NT2/D1 (cell line): ENCODE results near the gene TOR4A.

Source experiments
- DNase-seq: peaks from one replicate; pipeline ENCODE4 v3.0.0-alpha.2; 2011; ENCODE audit warnings: low read depth, low spot score
- H3K27me3 ChIP-seq: 2 replicates; pipeline ENCODE4 v1.6.0; 2011; ENCODE audit warnings: mild to moderate bottlenecking; ENCODE audit not compliant: insufficient read length, insufficient read depth
- H3K36me3 ChIP-seq: 2 replicates; pipeline ENCODE4 v1.6.1; 2011; ENCODE audit warnings: mild to moderate bottlenecking, low read length, mixed read lengths; ENCODE audit not compliant: insufficient read depth, insufficient read length
- H3K4me1 ChIP-seq: 2 replicates; pipeline ENCODE4 v1.5.1; 2011; ENCODE audit not compliant: insufficient read depth, insufficient read length
- H3K4me3 ChIP-seq: 2 replicates; pipeline ENCODE4 v1.5.1; 2011; ENCODE audit warnings: low read depth; ENCODE audit not compliant: insufficient read length
- H3K9ac ChIP-seq: 2 replicates; pipeline ENCODE4 v1.6.0; 2011; ENCODE audit warnings: low read depth; ENCODE audit not compliant: insufficient read length
- H3K9me3 ChIP-seq: 2 replicates; pipeline ENCODE4 v1.5.1; 2011; ENCODE audit warnings: mild to moderate bottlenecking, low read length; ENCODE audit not compliant: insufficient read depth
- SUZ12 ChIP-seq: IDR thresholded peaks from 2 replicates; pipeline ENCODE4 v1.6.1; 2011; ENCODE audit not compliant: insufficient read length, insufficient read depth; ENCODE audit errors: extremely low read depth
- YY1 ChIP-seq: IDR thresholded peaks from 2 replicates; pipeline ENCODE4 v1.6.1; 2011; ENCODE audit not compliant: insufficient read length, insufficient read depth
- ZNF274 ChIP-seq: IDR thresholded peaks from 2 replicates; pipeline ENCODE4 v1.6.1; 2011; ENCODE audit warnings: mild to moderate bottlenecking, low read depth, low read length

Gene TOR4A

DNA sequence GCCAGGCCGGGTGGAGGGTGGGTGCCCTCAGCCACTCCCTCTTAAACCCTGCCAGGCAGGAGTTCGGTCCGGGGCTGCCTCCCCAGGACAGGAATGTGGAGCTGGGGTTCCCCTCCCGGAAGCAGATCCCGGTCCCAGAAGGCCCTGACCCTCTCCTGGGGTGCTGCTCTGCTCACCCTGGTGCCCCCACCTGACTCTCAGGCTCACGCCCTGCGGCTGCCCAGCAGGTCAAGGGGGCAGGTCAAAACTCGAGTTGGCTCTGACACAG is 28.2 kb downstream of the TOR4A start:
- no peaks in the 10 kb centered on the region for H3K36me3 ChIP-seq
- peaks cover 20% of the 10 kb centered on the region for H3K27me3 ChIP-seq
- no peak for DNase-seq
- H3K4me3 ChIP-seq = no peak overlapping the region
- no peak for TF ChIP-seq YY1
- TF ChIP-seq ZNF274 = no peak
- TF ChIP-seq SUZ12 = no peak
- peak overlapping the region; percentile 64 for H3K9ac ChIP-seq
- H3K9me3 ChIP-seq = no peaks in the 10 kb centered on the region
- peaks cover 60% of the 10 kb centered on the region for H3K4me1 ChIP-seq

DNA sequence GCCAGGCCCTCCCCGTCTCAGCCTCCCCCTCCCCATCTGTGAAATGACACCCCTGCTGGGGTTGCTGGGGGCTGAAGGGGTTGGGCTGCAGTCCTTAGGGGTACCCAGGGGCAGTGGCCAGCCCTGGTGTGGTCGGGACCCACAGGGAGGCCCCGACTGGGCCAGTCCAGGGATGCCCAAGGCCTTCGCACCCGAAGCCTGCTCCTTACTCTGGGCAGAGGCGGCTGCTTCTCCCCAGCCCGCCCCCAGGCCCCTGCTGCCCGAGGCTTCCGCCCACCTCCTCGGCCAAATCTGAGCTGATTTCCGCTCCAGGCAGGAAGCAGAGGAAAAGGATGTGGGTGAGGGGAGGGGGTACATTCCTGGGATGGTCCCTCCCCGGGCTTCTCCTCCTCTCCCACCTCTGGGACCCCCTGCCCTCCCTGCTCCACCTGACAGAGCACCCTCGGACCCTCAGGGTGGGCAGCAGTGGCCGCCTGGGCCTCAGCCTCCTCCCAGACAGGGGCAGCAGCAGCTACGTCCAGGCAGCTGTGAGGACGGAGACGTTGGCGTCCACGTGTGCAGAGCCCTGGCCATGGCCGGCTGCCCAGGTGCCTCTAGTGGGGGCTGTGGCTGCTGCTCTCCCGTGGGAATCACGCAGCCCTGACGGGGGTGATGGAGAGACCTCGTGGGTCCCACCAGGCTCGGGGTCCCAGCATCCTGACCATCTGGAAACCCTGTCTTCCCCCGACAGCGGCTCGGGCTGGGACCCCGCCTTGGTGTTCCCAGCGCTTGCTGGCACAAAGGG is 28.7 kb downstream of the TOR4A start:
- Histone ChIP-seq H3K9me3 (no peaks in the 10 kb centered on the region), H3K36me3 (no peaks in the 10 kb centered on the region), H3K4me1 (peaks cover 66% of the 10 kb centered on the region), H3K9ac (peak overlapping the region; percentile 64), H3K4me3 (no peak overlapping the region), H3K27me3 (peaks cover 20% of the 10 kb centered on the region)
- DNase-seq = no peak
- TF ChIP-seq YY1 (no peak), ZNF274 (no peak), SUZ12 (no peak)

DNA sequence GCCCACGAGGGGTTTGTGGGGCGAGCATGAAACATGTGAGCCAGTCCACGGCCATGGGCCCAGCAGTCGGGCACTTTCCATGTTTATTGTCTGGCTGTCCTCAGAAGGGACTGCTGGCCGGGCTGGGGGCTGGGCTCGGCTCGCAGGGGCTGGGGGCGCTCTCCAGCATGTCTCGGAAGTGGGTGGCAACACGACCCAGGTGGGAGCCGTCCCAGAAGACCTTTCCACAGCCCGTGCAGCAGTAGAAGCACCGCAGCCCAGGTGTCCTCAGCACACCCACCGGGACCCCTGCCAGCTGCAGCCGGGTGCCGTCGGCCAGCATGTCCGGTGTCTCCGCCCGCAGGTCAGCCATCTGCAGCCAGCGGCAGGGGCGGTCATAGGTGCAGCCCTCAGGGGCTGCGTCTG is 29.3 kb downstream of the TOR4A start:
- H3K9ac ChIP-seq = no peak overlapping the region
- no peak overlapping the region for H3K4me3 ChIP-seq
- no peaks in the 10 kb centered on the region for H3K36me3 ChIP-seq
- H3K4me1 ChIP-seq = peaks cover 70% of the 10 kb centered on the region
- H3K27me3 ChIP-seq = peaks cover 20% of the 10 kb centered on the region
- H3K9me3 ChIP-seq = no peaks in the 10 kb centered on the region
- TF ChIP-seq SUZ12 (no peak), ZNF274 (no peak), YY1 (no peak)
- DNase-seq = no peak

DNA sequence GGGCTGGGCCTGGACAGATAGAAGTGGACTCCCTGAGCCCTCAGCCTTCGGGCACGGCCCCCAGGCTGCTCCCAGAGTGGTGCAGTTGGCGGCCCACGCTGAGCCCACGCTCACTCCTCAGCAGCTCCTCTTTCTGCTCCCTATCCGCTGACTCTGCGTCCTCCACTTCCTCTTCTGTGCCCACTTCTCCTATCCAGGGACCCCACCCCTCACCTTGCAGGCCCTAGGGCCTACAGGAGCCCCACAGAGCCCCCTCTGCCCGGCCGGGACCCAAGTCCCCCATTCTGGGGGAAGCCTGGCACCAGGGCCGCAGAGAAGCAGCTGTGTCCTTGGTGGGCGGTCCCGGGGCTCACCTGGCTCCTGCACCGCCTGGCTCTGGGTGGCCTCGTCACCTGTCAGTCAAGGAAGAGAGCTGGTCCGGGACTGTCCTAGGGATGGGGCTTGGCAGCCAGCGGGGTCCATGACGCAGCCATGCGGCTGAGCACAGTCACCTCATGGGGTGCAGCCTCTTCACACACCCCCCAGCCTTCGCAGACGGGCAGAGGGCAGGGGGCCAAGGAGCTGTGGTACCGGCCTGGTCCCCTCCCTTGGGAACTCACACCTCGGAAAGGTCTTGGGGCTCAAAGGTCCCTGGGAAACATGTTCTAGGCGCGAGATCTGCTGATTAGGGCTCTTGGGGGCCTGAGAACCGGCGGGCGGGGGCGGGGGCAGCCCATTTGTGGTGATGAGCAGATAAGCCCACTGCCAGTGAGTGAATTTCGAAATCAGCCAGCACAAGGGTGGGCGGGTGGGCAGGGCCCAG is 29.9 kb downstream of the TOR4A start:
- Histone ChIP-seq H3K36me3 (no peaks in the 10 kb centered on the region), H3K9ac (no peak overlapping the region), H3K4me1 (peaks cover 70% of the 10 kb centered on the region), H3K4me3 (no peak overlapping the region), H3K9me3 (no peaks in the 10 kb centered on the region), H3K27me3 (peaks cover 18% of the 10 kb centered on the region)
- TF ChIP-seq SUZ12 (no peak), YY1 (no peak), ZNF274 (no peak)
- DNase-seq = no peak

DNA sequence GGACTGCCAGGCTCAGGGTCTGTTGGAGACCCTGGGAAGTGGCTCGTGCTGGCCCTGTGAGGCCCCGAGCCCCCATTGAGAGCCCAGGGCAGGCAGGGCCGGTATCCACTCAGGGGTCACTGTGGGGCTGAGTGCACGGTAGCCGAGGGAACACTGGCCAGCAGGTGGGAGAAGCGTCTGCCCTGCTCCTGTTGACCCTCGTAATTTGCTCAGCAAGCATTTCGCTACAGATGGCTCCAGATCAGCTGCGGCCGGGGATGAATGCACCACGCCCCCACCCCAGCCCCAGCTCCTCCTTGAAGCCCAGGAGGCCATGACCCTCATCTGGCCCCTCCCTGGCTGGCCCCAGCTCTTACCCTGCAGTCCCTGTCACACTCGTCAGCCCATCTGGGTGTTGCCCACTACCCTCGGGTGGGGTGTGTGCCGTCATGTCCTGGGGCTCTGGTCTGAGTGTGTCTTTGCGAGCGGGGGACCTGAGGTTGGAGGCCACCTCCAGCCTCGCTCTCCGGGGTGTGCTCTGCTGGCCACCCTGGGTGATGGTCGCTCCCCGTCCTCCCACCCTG is 30.6 kb downstream of the TOR4A start:
- Histone ChIP-seq H3K27me3 (peaks cover 11% of the 10 kb centered on the region), H3K36me3 (no peaks in the 10 kb centered on the region), H3K4me1 (peaks cover 66% of the 10 kb centered on the region), H3K9ac (peak overlapping the region; percentile 21), H3K4me3 (no peak overlapping the region), H3K9me3 (no peaks in the 10 kb centered on the region)
- DNase-seq = no peak
- TF ChIP-seq ZNF274 (no peak), SUZ12 (no peak), YY1 (no peak)

DNA sequence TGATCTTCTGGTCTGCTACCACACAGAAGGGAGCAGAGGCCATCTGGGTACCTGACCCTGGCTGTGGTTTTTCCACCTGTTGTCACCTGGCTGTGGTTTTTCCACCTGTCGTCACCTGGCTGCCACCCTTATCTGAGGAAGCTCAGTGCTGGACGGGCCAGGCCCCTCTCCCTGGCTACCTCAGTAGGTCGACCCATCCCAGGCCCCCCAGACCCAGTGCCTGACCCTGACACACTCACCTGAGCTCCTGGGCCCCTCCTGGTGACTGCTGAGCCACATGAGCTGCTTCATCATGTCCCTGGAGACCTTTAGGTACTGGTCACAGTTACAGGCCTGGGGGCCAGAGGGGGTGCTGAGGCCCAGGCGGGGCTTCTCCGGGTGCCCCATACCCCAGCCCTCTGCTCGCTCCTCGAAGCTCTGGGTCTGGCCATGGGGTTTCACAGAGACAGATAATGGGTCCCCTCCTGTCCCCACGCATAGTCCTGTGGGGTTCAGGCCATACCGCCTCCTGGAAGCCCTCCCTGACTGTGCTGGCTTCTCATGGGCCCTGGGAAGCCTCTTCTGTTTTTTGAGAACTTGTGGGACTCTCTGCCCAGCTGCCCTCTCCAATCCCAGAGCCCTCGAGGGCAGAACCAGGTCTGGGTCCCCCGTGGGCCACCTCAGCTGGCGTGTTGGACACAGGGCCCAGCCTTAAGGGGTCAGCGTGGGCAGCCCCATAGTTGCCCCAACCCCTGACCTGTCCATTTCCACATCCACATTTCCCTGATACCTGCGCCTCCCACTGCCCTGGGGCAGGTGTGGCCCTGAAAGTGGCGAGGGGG is 32.1 kb downstream of the TOR4A start:
- Histone ChIP-seq H3K27me3 (no peaks in the 10 kb centered on the region), H3K9ac (no peak overlapping the region), H3K4me3 (no peak overlapping the region), H3K4me1 (peaks cover 61% of the 10 kb centered on the region), H3K9me3 (no peaks in the 10 kb centered on the region), H3K36me3 (no peaks in the 10 kb centered on the region)
- DNase-seq = no peak
- TF ChIP-seq SUZ12 (no peak), ZNF274 (no peak), YY1 (no peak)
